GM04504 (cell line): ENCODE data around the gene ELAVL3.
"Not testable (repeated sequence)": the region's sequence is repeated elsewhere in the genome, so short reads cannot be mapped to it uniquely, and the experiment has no call there.

ENCODE experiments used
- DNase-seq: peaks from one replicate; pipeline ENCODE4 v3.0.0-alpha.2; 2012; ENCODE audit warnings: low read depth

ELAVL3 gene

DNA sequence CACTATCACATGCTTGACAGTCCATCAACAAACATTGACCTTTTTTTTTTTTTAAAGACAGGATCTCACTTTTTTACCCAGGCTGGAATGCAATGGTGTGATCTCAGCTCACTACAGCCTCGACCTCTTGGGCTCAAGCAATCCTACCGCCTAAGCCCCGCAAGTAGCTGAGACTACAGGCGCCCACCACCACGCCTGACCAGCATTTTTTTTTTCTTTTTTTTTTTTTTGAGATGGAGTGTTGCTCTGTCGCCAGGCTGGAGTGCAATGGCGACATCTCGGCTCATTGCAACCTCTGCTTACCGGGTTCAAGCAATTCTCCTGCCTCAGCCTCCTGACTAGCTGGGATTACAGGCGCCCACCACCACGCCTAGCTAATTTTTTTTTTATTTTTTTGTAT, 21.9 kb downstream of the ELAVL3 start:
- not testable (repeated sequence) for DNase-seq

DNA sequence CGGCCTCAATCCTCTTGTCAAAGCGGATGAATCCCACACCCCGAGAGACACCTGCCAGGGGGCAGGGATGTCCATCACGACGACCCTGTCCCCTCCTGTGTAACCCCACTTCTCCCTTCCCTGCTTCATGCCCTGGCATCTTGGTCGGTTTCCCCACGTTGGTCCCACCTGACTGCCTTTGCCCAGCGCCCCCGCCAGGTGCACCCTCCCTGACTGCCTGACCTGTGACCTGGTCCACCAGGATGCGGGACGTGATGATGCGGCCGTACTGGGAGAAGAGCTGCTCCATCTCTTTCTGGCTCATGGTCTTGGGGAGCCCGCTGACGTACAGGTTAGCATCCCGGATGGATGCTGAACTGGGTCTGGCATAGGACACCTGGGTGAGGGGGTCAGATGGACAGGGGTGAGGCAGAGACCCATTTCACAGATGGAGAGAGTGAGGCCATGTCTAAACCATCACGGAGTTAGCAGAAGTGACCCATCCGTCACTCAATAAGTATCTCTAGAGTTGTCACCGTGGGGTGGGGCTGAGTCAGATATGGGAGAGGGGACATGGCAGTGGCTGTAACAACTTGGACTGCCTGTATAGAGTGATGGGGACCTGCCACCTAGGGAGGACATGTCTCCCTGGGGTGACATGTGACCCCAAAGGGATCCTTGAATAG, 22.5 kb downstream of the ELAVL3 start:
- no peak for DNase-seq

DNA sequence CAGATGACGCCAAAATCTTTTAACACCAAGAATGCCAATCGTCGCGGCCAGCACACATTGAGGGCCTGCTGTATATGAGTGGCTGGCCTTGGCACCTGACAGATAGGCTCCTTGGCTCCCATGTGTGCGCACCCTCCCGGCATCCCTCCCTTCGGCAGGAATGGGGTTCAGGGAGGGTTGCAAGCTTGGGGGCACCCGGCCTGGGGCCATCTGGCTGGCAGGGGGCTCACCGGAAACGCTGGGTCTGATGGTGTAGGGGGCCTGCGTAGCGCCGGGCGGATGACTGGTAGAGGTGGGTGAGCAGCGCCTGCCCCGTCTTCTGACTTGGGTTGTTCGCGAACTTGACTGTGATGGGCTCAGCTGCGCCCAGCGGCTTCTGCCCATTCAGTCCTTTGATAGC, 23.0 kb downstream of the ELAVL3 start:
- DNase-seq: no peak

DNA sequence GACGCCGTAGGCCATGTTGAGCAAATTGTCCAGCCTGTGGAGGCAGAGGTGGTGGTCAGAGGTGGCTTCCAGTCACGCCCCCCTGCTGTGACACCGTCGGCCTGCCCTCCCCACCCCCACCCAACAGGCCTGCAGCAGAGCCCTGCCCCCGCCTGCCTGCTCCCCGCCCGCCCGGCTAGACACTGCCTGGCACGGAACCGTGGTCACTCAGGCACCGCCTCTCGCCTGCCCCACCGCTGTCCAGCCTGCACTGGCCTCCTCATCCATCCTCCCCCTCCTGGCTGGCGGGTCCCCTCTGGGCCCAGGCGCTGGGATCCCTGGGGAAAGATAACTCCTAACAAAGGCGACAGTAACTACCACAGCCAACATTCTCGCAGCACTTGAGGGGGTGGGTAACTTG, 23.7 kb downstream of the ELAVL3 start:
- no peak for DNase-seq

DNA sequence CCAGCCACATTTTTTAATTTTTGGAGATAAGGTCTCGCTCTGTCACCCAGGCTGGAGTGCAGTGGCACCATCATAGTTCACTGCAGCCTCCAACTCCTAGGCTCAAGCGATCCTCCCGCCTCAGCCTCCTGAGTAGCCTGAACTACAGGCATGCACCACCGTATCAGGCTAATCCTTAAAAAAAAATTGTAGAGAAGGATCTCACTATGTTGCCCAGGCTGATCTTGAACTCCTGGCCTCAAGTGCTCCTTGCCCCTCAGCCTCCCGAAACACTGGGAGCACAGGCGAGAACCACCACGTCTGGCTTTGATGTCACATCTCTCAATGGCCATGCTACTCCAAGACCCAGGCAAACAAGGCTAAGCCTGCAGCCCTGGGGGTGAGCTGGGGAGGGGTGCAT, 24.2 kb downstream of the ELAVL3 start:
- no peak for DNase-seq

DNA sequence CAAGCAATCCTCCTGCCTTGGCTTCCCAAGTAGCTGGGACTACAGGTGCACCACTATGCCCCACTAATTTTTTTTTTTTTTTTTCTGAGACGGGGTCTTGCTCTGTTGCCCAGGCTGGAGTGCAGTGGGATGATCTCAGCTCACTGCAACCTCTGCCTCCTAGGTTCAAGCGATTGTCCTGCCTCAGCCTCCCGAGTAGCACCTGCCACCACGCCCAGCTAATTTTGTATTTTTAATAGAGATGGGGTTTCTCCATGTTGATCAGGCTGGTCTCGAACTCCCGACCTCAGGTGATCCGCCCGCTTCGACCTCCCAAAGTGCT, 25.7 kb downstream of the ELAVL3 start:
- DNase-seq: not testable (repeated sequence)

DNA sequence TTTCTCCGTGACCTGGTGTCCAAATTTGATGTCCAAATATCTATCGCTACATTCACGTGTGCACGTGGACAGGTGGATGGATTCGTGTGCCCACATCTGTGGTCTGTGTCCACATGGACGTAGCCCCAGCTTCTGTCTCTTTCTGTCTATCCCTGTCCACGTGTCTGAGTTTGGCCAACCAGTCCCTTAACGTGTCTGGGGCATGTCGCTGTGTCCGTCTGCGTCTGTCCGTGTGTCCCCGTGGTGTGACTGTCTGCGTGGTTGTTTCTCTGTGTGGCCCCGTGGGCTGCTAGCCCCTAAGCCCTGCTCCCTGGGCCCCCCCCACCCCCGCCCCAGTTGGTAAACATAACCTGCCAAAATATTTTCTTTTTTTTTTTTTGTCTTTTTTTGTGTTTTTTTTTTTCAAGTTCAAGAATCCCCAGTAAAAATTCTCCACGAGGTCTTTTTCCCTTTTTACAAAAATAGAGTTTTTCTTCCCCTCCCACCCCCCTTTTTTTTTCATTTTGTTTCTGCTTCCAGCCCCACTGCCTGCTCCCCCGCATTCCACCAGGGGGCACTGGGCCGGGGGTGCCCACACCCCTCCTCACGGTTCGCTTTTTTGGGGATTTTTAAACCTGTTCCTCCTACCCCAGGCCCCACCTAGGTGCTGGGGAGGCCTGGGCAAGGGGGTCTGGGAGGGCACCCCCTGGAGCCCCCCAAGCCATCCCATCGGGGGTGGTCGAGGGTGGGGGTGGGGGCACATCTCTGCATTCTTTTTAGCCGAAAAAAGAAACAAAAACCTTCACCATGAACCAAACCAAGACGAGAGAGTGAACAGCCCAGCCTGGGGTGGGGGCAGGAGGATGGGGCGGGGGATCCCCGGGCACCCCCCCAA, 27.1 kb downstream of the ELAVL3 start:
- DNase-seq: no peak

DNA sequence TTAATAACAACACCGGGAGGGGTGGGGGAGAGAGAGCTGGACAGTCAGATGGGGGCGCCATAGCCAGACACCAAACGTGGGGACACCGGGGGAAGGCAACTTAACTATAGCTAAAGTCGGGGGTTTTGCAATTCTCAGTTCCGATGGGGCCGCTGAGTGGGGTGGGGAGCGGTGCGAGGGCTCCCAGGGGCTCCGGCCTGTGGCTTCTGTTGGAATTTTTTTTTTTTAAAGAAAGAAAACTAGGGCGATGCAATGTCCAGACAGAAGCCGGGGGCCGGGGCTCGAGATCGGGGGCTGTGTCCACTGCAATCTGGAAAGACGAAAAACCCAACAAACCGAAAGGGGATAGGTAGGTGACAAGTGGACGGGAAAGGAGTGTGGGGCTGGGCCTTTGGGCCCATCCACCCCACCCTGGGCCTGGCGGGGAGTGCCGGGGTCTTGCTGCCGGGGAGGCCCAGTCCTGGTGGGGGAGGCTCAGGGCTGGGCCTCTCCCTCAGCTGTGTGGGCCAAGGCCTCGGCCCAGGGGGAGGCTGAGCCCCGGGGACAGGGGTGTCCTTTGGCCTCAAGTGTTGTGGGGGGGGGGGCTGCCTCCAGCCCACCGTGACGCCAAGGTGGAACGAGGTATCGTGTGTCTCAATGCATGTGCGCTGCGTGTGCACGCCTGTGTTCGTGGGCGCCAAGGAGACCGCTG, 28.1 kb downstream of the ELAVL3 start:
- no peak for DNase-seq

DNA sequence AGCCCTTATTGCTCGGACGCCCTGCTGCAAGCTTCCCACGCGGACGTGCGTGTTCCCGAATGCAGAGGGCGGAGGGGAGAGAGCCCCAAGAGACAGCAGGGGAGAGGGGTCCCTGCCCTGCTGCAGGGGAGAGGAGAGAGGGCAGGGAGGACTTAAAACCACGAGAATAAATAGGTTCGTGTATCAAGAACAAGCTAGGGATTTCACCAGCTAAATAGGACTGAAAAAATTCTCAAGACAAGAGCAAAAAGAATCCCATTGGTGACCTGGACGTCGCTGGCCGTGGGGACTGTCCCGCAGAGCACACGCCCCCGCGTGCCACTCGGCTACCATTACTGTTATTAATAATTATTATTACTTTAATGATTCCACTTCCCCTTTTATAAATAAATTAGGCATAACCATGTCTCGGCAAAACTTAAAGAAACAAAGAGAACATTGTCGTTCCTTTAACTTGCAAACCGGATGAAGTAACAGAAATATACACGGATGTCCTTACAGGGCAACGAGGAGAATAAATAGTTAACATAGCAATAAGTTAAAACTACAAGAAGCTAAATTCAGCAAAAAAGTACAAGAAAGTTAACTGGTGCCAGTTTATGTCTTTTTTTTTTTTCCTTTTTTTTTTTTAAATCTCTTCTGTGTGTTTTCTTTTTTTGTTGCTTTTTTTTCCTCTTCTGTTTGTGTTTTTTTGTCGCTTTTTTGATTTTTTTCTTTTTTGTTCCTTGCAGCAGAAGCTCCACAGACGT, 28.8 kb downstream of the ELAVL3 start:
- no peak for DNase-seq

DNA sequence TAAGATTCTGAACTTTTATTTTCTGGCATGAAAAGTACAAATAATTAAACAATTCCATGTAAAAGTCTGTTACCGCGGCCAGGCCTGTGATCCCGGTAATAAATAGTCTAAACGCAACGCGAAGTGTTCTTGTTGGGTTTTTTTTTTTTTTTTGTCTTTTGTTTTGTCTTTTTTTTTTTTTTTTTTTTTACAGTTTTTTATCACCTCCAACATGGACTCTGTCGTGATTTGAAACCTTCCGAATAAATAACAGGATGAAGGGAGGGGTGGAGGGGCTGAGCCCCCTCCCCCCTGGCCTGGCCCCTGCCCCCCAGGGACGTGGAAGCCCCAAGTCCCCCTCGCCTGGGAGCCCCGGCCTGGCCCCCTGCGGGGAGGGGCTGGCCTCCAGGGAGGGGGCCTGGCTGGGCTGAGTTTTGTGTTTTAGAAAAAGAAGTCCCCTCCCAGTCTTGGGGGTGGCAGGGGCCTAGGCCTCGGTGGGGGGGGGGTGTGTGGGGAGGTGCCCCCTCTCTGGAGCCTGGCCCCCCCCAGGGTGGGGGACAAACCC, 29.4 kb downstream of the ELAVL3 start:
- DNase-seq: no peak

DNA sequence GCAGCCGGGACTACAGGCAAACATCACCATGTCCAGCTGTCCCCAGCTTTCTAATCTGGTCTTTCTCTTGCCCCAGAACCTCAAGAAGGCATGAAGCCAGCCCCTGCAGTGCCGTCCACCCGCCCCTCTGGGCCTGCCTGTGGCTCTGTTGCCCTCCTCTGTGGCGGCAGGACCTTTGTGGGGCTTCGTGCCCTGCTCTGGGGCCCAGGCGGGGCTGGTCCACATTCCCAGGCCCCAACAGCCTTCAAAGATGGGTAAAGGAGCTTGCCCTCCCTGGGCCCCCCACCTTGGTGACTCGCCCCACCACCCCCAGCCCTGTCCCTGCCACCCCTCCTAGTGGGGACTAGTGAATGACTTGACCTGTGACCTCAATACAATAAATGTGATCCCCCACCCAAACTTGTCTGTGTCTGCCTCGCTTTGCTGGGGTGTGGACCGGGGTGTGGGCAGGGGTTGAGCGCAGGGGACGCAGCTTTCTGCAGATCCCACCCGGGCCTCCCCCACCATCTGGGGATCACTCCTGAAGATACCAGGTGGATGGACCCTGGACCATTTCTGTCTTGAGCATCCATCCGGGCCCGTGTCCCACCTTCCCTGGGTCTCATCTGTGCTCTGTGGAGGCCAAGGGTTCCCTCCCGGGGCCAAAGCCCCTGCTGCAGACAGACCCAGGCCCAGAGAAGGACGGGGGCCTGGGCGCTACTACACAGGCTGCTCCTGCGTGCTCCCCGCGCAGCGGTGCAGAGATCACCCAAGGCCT, 30.1 kb downstream of the ELAVL3 start:
- DNase-seq: no peak

DNA sequence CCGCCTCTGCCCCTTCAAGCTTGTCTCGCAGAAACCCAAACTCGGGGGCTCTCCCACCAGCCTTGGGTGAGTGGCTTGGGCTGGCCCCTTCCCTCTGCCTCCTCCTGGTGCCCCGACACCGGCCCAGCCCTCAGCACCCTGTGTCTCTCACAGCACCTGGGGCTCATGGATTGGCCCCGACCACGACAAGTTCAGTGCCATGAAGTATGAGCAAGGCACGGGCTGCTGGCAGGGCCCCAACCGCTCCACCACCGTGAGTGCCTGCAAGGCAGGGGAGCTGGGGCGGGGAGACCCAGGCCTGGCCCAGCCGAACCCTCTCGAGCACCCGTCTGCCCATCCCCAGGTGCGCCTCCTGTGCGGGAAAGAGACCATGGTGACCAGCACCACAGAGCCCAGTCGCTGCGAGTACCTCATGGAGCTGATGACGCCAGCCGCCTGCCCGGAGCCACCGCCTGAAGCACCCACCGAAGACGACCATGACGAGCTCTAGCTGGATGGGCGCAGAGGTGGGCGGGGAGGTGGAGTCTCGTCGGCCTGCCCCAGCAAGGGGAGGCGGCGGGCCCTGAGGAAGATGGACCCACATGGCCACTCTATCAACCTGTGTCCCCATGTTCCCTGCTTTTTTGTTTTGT, 31.8 kb downstream of the ELAVL3 start:
- no peak for DNase-seq

DNA sequence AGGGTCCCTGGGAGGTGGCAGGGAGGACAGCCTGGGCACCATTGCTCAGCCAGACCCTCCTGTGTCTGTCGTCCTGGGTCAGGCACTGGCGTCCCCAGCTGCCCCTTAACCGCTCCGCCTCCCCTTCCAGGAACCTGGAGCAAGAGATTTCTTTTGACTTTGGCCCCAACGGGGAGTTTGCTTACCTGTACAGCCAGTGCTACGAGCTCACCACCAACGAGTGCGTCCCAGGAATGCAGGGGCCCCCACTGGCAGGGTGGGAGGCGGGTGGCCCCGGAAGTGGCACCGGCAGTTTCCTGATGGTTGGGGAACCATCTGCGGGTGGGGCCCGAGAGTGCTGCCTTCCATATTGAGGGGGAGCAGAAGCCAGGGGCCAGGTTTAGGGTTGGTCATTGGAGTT, 32.4 kb downstream of the ELAVL3 start:
- DNase-seq: no peak

DNA sequence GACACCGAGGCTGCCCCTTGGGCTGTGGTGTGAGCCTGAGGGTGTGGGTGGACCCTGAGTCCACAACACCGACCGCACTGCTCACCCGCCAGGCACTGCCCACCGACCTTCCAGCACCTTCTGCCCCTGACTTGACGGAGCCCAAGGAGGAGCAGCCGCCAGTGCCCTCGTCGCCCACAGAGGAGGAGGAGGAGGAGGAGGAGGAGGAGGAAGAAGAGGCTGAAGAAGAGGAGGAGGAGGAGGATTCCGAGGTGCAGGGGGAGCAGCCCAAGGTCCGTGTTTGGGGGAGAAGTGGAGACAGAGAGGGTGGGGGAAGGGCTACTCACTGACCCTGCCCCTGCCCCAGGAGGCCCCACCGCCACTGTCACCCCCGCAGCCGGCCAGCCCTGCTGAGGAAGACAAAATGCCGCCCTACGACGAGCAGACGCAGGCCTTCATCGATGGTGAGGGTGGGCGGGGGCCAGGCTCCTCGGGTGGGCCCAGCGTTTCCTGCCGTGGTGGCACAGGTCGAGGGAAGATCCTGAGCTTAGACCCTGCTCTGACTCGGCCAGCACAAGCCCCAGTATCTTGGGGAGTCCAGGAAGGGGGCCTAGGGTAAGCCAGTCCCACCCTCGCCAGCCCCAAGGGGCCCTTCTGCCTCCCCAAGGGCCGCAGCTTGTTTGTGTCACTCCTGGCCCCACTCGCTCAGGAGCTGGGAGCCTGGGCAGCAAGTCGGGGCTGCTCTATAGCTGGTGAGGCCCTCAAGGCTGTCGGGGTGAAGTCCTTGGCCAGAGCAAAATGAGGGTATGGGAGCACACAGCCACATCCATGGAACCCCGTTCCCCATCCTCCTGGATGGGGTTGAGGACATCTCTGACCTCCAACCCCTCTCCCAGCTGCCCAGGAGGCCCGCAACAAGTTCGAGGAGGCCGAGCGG, 33.2 kb downstream of the ELAVL3 start:
- no peak for DNase-seq

DNA sequence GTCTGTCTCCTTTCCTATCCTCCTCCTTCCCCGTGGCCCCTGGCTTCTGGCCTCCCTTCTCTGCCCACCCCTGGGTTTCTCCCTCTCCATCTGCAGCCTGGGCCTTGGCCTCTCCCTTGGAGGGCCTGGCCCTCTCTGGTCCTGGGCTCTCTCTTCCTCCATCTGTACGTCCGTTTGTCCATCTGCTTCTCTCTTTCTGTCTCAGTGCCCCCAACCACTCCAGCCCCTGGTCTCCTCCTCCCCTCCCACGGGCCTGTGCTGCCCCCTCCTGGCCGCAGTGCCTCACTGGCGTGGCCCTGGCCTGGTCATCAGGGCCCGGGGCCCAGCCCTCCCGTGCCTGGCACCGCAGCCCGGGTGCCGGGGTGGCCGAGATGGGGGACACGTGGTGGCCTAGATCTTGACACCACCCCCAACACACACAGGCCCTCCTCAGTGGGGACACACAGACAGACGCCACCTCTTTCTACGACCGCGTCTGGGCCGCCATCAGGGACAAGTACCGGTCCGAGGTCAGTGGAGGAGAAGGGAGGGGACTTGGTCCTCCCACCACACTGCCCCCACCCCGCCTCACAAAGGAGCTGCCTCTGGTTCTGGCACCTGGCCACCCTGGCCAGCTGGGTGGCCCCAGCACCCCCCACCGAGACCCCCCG, 34.1 kb downstream of the ELAVL3 start:
- no peak for DNase-seq

DNA sequence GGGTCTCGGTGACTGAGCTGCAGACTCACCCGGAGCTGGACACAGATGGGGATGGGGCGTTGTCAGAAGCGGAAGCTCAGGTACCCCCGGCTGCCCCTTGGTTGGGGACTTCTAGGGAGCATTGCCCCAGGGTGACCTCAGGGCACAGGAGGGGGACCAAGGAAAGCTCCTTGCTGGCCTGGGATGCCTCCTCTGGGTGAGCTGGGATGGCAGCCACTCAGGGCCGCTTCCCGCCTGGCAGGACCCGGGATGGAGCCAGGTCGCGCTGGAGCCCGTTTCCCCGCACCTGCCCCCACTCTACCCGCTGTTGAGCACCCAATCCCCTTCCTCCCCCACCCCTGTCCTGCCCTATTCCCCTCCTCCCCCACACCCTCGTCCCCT, 34.6 kb downstream of the ELAVL3 start:
- no peak for DNase-seq

DNA sequence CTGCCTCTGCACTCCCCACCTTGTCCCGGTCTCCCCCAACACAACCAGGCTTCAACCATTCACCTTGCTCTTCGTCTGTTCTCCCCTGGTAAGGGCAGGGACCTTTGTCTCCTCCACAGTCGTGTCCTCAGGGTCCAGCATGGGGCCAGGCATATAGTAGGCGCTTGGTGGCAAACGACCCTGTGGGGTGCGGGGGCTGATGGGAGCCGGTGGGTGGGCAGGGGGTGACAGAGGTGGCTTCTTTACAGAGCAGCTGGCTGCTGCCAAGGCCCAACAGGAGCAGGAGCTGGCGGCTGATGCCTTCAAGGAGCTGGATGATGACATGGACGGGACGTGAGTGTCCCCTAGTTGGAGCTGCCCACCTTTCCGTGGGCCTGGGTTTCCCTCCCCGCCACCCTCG, 35.7 kb downstream of the ELAVL3 start:
- DNase-seq: no peak

DNA sequence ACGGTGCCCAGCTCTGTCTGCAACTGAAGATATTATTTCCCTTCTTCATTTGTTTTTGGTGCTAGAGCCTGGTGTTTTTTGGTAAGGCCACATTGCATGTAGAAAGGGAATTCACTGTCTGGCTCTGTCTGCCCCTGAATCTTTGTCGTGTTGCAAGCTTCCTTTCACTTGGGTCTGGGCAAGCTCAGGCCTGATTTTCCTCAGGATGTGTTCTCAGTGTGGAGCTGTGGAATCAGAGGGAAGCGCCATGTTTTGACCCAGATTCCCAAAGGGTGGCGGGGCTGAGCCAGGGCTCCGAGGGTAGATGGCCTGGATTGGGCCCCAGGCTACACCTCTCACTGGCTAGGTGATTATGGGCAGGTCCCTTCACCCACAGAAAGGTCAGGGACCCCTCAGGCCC, 36.8 kb downstream of the ELAVL3 start:
- no peak for DNase-seq

DNA sequence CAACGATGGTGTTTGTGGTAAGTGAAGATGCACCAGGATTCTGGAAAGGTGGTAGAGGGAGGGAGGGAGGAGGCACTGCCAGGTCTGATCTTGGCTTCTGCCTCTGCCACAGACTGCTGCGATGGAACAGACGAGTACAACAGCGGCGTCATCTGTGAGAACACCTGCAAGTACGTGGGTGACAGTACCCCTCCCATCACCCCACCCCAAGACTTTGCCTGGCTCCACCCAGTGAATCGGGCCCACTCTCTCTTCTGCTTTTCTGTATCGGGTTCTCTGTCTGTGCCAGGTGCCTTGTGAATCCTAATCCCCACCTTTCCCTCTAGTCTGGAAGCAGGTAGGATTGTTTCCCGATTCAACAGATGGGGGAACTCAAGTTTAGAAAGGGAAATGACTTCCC, 42.9 kb downstream of the ELAVL3 start:
- DNase-seq: no peak
